NCI-H128 (cell line): Measurements from ENCODE around the gene MARK4.
"Not testable (repeated sequence)": the region's sequence is repeated elsewhere in the genome, so short reads cannot be mapped to it uniquely, and the experiment has no call there.

Source experiments
- DNase-seq: peaks from one replicate; lab custom pipeline; 2025; ENCODE audit not compliant: unreplicated experiment; lab: John Stamatoyannopoulos, UW

MARK4 gene

DNA sequence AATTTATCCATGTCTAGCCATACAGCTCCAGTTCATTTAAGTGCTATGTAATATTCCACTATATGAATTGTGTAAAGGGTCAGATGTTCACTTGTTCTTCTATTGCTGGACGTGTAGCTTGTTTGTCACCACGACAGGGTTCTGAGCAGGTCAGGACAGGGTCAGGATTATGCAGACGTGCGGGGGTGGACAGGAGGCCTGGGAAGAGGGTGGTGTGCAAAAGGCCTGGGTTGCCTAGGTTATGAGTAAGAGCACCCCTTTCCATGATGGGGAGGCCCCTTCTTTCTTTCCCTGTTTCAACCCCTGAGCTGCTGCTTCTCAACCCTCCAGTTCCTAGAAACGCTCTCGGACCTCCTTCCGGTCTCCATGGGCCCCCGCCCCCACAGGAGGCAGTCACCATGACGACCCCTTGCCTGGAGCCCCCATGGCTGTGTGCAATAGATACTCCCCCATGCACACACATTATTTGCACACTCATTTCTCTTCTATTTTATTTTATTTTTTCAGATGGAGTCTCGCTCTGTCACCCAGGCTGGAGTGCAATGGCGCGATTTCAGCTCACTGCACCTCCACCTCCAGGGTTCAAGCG, 7.8 kb upstream of the MARK4 start:
- no peak for DNase-seq

DNA sequence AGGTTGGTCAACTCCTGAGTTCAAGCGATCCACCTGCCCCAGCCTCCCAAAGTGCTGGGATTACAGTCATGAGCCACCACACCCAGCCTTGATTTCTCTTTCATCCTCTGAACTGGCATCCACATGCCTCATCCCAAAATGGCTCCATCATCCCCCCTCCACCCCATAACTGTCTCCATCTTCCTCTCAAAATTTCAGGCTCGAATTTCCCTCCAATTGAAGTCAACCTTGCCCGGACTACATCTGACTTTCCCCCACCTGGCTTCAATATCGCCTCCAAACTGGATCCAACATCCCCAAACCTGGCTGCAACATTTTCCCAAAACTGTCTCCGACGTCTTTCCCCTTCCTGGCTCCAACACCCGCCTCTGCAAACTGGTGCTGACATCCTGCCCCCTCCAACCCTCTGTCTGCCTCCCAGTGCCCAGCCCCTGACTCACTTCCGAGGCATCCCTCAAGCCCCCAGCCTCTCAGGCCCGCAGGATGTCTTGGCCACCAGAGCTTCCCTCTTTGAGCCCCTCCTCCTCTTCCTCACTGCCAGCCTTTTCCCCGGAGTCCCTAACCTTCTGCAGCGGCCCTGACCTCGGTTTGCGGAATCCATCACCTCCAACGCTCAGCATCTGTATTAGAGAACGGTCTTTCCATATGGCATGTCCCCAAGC, 6.8 kb upstream of the MARK4 start:
- no peak for DNase-seq

DNA sequence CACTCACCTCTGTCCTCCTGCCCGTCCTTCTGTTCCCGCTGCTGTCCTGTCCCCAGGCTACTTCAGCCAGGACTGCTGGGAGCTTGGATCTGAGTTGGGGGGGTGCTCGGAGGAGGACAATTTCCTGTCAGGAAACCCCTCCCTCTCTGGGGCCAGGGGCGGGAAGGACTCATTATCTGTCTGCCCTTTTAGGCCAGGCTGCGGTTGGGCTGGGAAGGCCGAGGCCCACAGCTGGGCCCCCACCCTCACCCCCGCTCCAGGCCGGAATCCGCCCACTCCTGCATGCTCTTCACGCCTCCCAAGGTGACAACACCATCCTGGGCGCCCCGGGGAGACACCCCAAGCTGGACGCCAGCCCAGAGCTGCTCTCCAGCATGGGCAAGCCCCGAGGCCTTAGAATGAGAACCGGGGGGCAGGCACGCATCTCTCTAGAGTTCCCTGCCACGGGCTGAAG, 5.7 kb upstream of the MARK4 start, which contains the start of gene EXOC3L2:
TSS of gene EXOC3L2 (minus strand) at position 74 of the 454 bp plus-strand sequence. CDS start 6,362 bp downstream, outside the sequence.
- DNase-seq = no peak

DNA sequence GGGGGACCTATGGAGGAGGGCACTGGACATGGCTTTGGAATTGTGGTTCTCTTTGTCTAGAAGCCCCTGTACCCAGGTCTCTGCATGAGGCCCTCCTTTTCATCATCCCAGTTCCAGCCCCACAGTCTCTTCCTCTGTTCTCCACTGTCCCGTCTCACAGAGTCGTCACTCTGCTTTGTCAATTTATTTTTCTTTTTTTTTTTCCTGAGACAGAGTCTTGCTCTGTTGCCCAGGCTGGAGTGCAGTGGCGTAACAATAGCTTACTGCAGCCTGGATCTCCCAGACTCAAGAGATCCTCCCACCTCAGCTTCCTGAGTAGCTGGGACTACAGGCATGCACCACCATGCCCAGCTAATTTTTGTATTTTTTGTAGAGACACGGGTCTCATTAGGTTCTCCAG, 5.2 kb upstream of the MARK4 start:
- DNase-seq = no peak

DNA sequence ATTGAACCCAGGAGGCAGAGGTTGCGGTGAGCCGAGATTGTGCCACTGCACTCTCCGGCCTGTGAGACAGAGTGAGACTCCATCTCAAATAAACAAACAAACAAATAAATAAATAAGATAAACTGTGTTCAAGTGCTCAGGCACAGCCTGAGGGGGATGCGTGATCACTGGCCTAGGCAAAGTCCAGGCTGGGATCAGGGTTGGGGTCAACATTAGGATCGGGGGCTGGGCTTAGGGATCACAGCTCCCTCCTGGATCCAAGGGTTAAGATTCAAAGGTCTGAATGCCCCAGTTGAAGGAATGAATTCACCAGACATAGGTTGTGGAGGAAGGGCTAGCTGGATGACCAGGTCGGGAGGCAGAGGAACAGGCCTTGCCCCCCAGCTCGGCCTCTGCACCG, 3.9 kb upstream of the MARK4 start:
- DNase-seq = no peak

DNA sequence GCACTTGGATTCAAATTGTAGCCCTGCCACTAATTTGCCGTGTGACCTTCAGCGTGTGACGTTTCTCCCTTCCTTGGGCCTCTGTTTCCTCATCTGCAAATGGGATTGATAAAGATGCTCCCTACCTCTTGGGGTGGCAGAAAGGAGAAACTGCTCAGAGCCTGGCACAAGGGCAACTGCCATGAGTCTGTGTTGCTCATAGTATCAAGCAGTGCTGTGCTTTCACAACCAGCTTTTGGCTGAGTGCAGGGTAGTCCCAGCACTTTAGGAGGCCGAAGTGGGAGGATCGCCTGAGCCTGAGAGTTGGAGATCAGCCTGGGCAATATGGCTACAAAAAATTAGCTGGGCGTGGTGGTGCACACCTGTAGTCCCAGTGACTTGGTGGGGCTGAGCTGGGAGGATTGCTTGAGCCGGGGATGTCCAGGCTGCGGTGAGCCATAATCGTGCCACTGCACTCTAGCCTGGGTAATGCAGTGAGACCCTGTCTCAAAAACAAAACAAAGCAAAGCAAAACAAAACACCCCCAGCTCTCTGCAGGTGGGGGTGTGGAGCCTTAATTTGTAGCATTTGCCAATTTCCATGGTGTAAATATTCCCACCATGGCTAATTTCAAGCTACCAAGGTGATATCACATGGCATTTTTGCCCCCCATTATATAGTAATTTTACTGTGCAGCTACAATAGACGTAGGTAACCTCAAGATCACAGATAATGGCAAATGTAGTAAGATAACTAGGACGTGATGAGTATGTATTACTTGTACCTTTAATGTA, 1.6 kb upstream of the MARK4 start:
- DNase-seq = no peak

DNA sequence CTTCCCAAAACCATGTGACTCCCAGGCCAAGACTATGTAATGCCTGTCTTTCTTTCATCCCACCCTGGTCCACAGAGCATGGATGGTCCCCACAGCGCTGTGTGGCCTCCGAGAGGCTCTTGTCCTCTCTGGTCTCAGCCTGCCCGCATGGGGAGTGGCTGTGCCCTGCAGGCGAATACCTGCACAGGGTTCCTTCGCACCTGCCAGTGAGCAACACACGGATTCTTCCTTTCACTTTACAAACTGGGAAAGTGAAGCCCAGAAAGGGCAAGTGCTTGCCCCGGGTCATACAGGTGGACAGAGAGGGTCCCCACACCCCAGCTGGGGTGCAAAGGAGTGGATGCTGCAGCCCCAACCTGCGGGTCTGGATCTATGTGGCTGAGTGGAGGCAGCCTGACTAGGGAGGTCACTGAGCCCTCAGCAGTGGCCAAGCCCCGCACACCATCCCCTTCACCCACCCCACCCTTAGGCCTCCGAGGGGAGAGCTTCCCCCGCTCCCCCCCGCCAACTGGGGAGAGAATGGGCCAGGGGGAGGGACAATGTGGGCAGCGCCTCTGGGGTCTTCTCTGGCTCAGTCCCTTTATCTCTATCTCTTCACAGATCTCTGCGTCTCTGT, 747 bp upstream of the MARK4 start:
- no peak for DNase-seq

DNA sequence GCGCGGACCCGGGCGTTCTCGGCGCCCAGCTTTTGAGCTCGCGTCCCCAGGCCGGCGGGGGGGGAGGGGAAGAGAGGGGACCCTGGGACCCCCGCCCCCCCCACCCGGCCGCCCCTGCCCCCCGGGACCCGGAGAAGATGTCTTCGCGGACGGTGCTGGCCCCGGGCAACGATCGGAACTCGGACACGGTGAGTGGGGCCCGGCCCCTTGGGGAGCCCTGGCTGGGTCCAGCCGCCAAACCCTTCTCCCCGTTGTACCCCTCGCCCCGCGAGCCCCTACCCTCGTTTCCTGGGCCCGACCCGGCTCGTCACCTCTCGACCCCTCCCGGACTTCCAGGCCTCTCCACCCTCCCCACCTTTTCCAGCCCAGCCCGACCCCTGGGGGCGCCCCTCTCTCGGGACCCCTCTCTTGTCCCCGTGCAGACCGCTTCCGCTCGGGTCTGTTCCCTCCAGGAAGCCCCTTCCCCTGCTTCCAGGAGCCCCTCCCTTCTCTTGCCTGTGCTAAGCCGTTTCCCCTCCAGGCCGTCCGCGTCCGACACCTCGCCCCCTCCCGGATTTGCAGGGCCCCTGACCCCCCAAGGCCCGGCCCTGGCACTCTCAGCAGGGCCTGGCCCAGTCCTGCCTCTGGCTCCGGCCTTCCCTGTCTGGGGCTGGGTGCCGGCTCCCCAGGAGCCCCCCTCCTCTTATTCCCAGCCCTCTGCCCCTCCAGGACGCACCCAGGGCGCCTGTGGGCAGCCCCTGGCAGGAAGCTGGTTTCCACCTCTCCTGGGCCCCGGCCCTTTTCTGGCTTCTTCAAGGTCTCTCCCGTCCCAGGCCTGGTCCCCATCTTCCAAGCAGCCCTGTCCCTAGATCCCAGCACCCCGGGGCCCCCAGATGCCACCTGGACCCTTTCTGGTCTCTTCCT, 632 bp downstream of the MARK4 start:
- no peak for DNase-seq

DNA sequence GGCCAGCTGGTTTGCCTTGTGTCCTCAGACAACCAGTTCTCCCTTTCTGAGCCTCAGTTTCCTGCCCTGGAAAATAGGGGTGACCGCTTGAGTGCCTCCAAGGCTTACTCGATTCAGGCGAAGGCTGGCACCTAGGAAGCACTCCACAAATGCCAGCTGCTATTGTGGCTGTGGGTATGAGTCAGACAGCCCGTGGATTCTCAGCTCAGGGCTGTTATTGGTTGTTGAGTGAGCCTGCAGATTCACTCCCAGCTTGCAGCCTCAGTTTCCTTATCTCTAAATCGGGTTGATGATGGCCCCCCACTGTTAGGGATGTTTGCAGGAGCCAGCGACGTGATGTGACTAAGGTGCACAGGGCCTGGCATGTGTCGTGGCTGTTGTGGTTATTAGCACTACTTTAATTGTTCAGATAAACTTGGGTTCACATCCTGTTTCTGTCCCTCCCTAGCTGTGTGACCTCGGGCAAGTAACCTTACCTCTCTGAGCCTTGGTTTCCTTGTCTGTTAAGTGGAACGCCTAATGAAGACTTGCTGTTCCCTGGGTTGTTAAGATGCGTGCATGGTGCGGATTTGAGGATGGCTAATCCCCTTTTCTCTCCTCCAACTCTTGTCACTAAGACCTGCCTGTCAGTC, 2.4 kb downstream of the MARK4 start:
- no peak for DNase-seq

DNA sequence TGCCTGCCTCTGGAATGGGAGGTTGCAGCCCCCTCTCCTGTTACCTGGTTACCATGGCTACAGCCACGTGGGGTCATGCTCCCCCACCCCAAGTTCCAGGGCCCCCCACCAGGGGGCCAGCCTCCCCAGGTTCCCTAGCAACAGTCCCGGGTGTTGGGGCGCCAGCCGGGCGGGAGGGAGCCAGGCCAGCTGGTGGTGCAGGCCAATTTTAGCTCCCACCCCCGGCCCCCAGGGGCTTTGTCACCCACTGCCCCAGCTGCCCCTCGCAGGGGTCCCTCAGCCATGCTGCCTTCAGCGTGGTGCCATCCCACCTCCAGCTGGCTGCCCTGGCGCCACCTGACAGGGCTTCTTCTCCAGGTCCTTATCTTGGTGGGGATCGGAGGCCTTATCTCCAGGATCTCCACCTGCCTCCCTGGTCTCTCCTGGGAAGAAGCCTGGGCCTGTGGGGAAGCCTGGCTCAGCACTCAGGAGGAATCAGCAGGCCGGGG, 3.0 kb downstream of the MARK4 start:
- DNase-seq = no peak

DNA sequence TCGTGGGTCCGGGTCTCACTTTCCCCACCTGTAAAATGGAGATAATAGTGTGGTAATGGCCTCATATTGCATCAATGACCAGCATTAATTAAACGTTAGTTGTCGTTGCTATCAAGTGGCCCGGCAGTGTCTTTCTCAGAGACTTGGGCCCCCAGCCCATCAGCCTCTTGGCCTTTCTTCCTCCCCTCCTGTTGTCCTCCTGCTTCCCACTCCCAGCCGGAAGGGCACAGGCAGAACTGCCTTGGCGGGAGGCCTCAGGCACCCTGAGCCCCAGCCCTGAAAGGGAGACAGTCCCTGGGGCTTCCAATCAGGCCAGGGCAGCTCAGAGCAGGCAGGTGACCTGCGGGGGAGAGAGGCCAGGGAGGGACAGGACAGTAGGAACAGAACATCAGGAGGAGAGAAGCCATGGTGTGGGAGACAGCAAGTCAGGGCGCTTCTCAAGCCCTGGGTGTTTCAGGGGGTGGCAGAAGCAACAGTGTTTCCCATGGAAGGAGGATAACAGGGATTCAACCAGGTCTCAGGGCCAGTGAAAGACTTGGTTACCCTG, 4.6 kb downstream of the MARK4 start:
- no peak for DNase-seq

DNA sequence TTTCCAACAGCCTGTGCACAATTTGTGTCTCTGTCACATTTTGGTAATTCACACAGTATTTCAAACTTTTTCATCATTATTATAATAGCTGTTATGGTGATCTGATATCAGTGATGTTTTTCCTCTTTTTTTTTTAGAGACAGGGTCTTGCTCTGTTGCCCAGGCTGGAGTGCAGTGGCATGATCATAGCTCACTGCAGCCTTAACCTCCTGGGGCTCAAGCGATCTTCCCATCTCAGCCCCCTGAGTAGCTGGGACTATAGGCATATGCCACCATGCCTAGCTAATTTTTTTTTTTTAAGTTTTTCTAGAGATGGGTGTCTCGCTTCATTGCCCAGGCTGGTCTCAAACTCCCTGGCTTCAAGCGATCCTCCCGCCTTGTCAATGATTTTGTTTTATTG, 5.8 kb downstream of the MARK4 start:
- no peak for DNase-seq

DNA sequence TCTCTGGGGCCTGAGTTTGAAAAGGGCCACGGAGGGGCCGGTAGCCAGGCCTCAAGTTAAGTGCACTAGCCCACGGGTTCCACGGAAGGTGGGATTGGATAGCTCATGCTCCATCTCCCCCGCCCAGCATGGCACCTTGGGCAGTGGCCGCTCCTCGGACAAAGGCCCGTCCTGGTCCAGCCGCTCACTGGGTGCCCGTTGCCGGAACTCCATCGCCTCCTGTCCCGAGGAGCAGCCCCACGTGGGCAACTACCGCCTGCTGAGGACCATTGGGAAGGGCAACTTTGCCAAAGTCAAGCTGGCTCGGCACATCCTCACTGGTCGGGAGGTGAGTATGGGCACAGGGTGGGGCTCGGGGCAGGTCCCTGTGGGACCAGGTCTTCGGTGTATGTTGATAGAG, 7.8 kb downstream of the MARK4 start:
- no peak for DNase-seq

DNA sequence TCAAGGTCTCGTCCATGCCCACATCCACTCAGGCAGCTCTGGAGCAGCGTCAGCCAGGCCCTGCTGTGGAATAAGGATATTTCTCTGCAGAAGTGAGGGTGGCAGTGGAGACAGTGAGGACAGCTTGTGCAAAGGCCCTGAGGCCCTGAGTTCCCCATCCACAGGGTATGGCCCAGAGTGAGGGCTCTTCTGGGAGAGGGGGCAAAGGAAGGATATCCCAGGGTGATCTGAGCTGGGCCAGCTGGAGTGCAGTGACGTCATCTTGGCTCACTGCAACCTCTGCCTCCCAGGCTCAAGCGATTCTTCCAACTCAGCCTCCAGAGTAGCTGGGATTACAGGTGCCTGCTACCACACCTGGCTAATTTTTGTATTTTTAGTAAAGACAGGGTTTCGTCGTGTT, 11.5 kb downstream of the MARK4 start:
- no peak for DNase-seq

DNA sequence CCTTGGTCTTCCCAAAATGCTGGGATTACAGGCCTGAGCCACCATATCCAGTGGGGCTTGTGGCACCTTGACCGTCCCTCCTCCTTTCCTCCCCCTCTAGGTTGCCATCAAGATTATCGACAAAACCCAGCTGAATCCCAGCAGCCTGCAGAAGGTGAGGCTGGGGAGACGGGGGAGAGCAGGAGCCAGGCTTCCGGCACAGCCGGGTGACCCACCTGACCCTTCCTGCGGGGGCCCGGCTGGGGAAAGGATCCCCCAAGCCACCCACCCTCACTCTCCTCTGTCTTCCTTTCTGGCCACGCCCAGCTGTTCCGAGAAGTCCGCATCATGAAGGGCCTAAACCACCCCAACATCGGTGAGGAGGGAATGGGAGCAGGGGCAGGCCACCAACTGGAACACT, 11.9 kb downstream of the MARK4 start:
- DNase-seq = no peak

DNA sequence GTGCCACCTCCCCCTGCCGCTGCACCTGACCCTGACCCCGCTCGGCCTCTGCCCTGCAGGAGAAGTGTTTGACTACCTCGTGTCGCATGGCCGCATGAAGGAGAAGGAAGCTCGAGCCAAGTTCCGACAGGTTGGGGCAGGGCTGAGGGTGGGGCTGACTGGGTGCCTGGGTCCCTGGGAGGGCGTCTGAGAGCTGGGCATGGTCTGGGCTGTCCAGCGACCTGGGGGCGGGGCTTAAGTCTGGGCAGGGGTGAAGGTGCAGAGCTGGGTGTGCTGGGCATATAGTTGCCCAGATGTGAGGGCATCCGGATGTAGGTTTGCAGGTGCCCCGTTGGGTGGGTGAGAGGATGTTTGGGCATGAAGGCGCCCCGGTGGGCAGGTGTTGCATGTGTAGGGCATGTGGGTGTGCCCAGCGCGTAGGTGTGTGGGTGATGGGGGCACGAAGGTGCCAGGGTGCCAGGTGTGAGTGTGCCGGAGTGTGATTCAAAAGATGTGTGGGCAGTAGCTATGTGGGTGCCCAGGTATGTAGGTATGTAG, 13.8 kb downstream of the MARK4 start:
- no peak for DNase-seq

DNA sequence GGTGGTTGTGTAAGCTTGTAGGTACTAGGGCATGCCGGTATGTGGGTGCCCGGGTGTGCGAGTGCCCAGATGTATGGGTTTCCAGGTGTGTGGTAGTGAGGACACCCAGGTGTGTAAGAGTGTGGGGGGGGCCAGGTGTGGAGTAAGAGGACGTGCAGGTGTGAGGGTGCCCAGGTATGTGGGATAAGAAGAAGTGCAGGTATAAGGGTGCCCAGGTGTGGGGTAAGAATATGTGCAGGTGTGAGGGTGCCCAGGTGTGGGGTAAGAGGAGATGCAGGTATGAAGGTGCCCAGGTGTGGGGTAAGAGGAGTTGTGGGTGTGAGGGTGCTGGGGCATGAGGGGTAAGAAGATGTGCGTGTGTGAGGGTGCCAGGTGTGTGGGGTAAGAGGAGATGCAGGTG, 14.3 kb downstream of the MARK4 start:
- DNase-seq = no peak

DNA sequence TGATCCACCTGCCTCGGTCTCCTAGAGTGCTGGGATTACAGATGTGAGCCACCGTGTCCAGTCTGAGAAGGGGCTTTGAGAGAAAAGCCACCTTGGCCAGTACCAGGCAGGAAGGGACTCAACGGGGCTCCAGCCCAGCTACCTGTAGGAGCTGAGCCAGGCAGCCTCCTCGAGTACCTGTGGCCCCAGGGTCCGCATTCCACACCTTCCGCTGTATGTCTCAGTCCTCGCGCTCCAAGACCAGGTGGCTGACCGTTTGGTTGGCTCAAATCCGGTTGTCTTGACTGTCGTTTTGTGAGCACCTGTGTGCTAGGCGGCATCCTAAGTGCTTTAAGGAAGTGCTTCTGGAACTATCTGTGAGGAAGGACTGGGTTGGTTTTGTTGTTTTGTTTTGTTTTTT, 16.2 kb downstream of the MARK4 start:
- no peak for DNase-seq

DNA sequence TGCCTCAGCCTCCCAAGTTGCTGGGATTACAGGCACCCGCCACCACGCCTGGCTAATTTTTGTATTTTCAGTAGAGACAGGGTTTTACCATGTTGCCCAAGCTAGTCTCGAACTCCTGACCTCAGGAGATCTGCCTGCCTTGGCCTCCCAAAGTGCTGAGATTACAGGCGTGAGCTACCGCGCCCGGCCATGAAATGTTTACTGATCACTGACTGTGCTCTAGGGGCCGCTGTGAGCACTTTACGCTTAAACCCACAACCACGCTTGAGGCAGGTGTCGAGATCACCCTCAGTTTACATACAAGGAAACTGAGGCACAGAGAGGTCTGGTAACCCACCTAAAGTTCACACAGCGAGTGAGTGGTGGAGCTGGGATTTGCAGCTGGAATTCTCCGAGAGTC, 18.9 kb downstream of the MARK4 start:
- not testable (repeated sequence) for DNase-seq
